Liver (tissue), 3 donors: Measurements from ENCODE around the gene CHMP1A.

Experiments used
- CTCF ChIP-seq: fragments of 150-350 bp; IDR thresholded peaks from 2 replicates; pipeline ENCODE4 v1.5.1; 2017; ENCODE audit warnings: improper control_type of control experiment, low read depth, low read length; ENCODE audit not compliant: missing input control
- GABPA ChIP-seq, 2 donors: IDR thresholded peaks in 1 of 2; conservative IDR thresholded peaks in 1 of 2; 2 replicates each; pipeline ENCODE4 v1.6.1; 2016; ENCODE audit warnings: antibody characterized with exemption in 2 of 2, mild to moderate bottlenecking in 1 of 2, moderate library complexity in 1 of 2
- NR2F2 ChIP-seq: IDR thresholded peaks from 2 replicates; pipeline ENCODE4 v1.6.1; 2016; ENCODE audit warnings: antibody characterized with exemption
- SP1 ChIP-seq: IDR thresholded peaks from 2 replicates; pipeline ENCODE4 v1.6.1; 2018; ENCODE audit warnings: antibody characterized with exemption, mild to moderate bottlenecking
- YY1 ChIP-seq: IDR thresholded peaks from 2 replicates; pipeline ENCODE4 v1.6.1; 2016; ENCODE audit warnings: antibody characterized with exemption, mild to moderate bottlenecking
- donor health status: healthy.
- donor health status: healthy.

- TF ChIP-seq CTCF (no peak), YY1 (no peak), SP1 (no peak), GABPA (IDR thresholded peaks at IDR 0.05 in 1 of 2, conservative IDR thresholded peaks at IDR 0.05 in 1 of 2) (no peak), NR2F2 (no peak)
These were observed 49.2 kb upstream of the CHMP1A start for GRCh38 chr16:89706518-89707260.
